PC-3 (cell line): ENCODE results near the gene STX2. TPM values are rescaled to one million over a fixed set of nuclear protein-coding genes. Genes with fewer than 3 reads are reported as not detected.

Source experiments
- ATAC-seq: fragments of 200-7000 bp; cut with Tn5 transposase; 2 replicates; pipeline ENCODE4 v1.9.1; 2020; ENCODE audit warnings: mild to moderate bottlenecking, moderate library complexity
- BruUV-seq: library from RNA; stranded (reverse); fragments of 400-500 nt; replicated peaks from 2 replicates; lab custom pipeline; 2021; lab: Mats Ljungman, UMichigan
- CTCF ChIA-PET: fragments of 300-600 bp; sonication (Branson Sonifier 250); formaldehyde crosslinking; loops from one replicate; lab custom pipeline; 2022; ENCODE audit warnings: antibody characterized with exemption; lab: Charles Lee
- POLR2A ChIA-PET: fragments of 300-600 bp; sonication (Branson Sonifier 250); formaldehyde crosslinking; loops from one replicate; lab custom pipeline; 2022; ENCODE audit warnings: antibody characterized with exemption; ENCODE audit not compliant: unreplicated experiment; lab: Charles Lee
- DNase-seq: peaks from one replicate; pipeline ENCODE4 v3.0.0-alpha.2; 2015
- H2AFZ ChIP-seq: fragments of 300-600 bp; sonication (generic); 2 replicates; pipeline ENCODE4 v1.6.0; 2016; ENCODE audit warnings: antibody characterized with exemption, low read length
- H3F3A ChIP-seq: fragments of 300-600 bp; sonication (generic); one replicate; pipeline ENCODE4 v1.6.0; 2017; ENCODE audit warnings: antibody characterized with exemption, low read length, control low read depth, mild to moderate bottlenecking; ENCODE audit not compliant: unreplicated experiment
- H3K27ac ChIP-seq: fragments of 300-600 bp; sonication (generic); 2 replicates; pipeline ENCODE4 v1.5.1; 2016; ENCODE audit warnings: mild to moderate bottlenecking, low read length
- H3K27me3 ChIP-seq: fragments of 300-600 bp; sonication (generic); 2 replicates; pipeline ENCODE4 v1.6.1; 2016; ENCODE audit warnings: low read length, mixed read lengths
- H3K36me3 ChIP-seq: fragments of 300-600 bp; sonication (generic); 2 replicates; pipeline ENCODE4 v1.6.1; 2016; ENCODE audit warnings: low read depth, mixed run types, low read length, mixed read lengths
- H3K4me1 ChIP-seq: fragments of 300-600 bp; sonication (generic); 2 replicates; pipeline ENCODE4 v1.5.1; 2016; ENCODE audit warnings: low read length; ENCODE audit not compliant: insufficient read depth
- H3K4me2 ChIP-seq: fragments of 300-600 bp; sonication (generic); 2 replicates; pipeline ENCODE4 v1.6.0; 2016; ENCODE audit warnings: low read length
- H3K4me3 ChIP-seq: fragments of 300-600 bp; sonication (generic); 2 replicates; pipeline ENCODE4 v1.5.1; 2016; ENCODE audit warnings: mild to moderate bottlenecking, low read length, mixed read lengths
- H3K79me2 ChIP-seq: fragments of 300-600 bp; sonication (generic); 2 replicates; pipeline ENCODE4 v1.6.1; 2017; ENCODE audit warnings: low read length, mixed read lengths
- H3K9ac ChIP-seq: fragments of 300-600 bp; sonication (generic); 2 replicates; pipeline ENCODE4 v1.6.0; 2016; ENCODE audit warnings: mild to moderate bottlenecking, low read length
- H3K9me2 ChIP-seq: fragments of 300-600 bp; sonication (generic); replicated peaks from 2 replicates; pipeline ENCODE4 v1.6.1; 2016; ENCODE audit warnings: mixed run types, low read length, mixed read lengths
- H3K9me3 ChIP-seq: fragments of 300-600 bp; sonication (generic); 2 replicates; pipeline ENCODE4 v1.6.1; 2016; ENCODE audit warnings: low read length, mixed read lengths
- H4K20me1 ChIP-seq: fragments of 300-600 bp; sonication (generic); 2 replicates; pipeline ENCODE4 v1.6.1; 2016; ENCODE audit warnings: low read length, mixed read lengths
- EZH2 ChIP-seq: fragments of 300-600 bp; sonication (generic); IDR thresholded peaks from one replicate; pipeline ENCODE4 v1.6.1; 2017; ENCODE audit warnings: antibody characterized with exemption, mild to moderate bottlenecking, low read length; ENCODE audit not compliant: unreplicated experiment
- EZH2phosphoT487 ChIP-seq: fragments of 300-600 bp; sonication (generic); IDR thresholded peaks from 2 replicates; pipeline ENCODE4 v1.6.1; 2018; ENCODE audit warnings: mild to moderate bottlenecking, antibody characterized with exemption, low read length, borderline replicate concordance
- intact Hi-C: fragments of 100-400 bp; cut with micrococcal nuclease; formaldehyde crosslinking; loops from 2 replicates; pipeline ENCODE4 v1.9.0; 2023
- total RNA-seq: library from RNA; depleted of rRNA; stranded (reverse); fragments of >200 nt; gene quantifications from 2 replicates; pipeline ENCODE4 v1.2.3, GENCODE V29; 2014
- TF ChIP-seq, protein P1 (sequence below): fragments of 300-600 bp; sonication (generic); conservative IDR thresholded peaks from 2 replicates; pipeline ENCODE4 v1.5.1; 2017; ENCODE audit warnings: antibody characterized with exemption, low read depth, mild to moderate bottlenecking, low read length

The STX2 gene
- total RNA-seq, 1 experiment from 2014 or later, result 18.2 TPM

DNA sequence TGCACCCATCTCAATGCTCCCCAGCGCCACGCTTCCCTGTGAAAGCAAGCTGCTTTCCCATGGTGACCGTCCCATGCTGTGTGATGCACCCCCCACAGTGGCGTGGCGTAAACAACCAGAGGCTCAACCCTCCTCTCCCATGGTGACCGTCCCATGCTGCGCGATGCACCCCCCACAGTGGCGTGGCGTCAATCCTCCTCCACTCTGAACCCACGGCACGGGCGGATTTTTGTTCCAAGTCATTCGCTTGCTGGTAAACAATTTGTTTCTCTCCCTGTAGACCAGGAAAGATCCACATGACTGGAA lies 8.9 kb downstream of the STX2 start:
- no peaks in the 10 kb centered on the region for H3K79me2 ChIP-seq
- ATAC-seq (no peak), DNase-seq (no peak)
- no peak overlapping the region for H3K9ac ChIP-seq
- H3K27ac ChIP-seq, result no peak overlapping the region
- peaks cover 17% of the 10 kb centered on the region for H3K4me1 ChIP-seq
- intact Hi-C loops, result no loop called here
- H3K9me2 ChIP-seq, result no peaks in the 10 kb centered on the region
- ChIA-PET CTCF (no interaction called here), POLR2A (no interaction called here)
- TF ChIP-seq EZH2phosphoT487, result no peak
- no peak overlapping the region for H2AFZ ChIP-seq
- H3K27me3 ChIP-seq, result no peaks in the 10 kb centered on the region
- no peaks in the 10 kb centered on the region for H3F3A ChIP-seq
- BruUV-seq, result no TSS peak
- H3K9me3 ChIP-seq, result no peaks in the 10 kb centered on the region
- H4K20me1 ChIP-seq, result no peaks in the 10 kb centered on the region
- no peaks in the 10 kb centered on the region for H3K36me3 ChIP-seq
- H3K4me2 ChIP-seq, result no peak overlapping the region
- H3K4me3 ChIP-seq, result no peak overlapping the region

DNA sequence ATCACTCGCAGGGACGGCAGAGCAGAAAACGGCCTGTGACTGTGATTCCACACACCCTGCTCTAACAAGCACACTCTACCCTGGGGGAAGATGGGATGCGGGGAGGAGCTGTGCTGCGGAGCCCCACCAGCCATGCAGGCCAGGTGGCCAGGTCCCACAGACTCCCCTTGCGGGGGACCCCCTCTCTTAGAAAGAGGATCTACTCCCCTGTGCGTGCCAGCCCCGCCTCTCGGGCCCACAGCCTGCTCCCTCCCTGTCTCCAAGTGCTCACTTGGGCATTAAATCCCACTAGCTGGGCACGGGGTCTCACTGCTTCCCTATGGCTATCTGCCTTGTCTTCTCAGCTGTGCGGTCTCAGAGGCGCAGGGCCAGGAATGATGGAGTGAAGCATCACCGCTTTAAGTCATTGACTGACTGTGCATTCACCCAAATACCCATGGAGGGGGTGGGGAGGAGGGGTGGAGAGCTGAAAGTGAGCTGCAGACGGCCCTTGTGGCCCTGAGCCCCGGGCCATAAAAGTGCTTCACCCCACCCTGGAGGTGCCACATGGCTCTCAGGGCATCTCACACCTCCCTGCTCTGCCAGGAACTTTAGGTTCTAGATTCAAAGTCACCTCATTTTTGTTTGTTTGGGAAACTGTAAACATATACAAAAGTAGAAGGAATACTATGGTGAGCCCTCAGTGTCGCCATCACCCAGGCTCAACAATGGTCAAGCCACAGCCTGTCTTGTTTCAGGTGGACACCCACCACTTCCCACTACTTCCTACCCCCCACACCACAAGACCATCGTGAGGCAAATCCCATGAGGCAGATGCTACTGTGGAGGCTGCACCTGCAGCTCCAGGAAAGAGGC lies 9.4 kb downstream of the STX2 start:
- Histone ChIP-seq H3F3A (no peaks in the 10 kb centered on the region), H4K20me1 (no peaks in the 10 kb centered on the region), H3K79me2 (no peaks in the 10 kb centered on the region), H3K27me3 (no peaks in the 10 kb centered on the region), H3K36me3 (no peaks in the 10 kb centered on the region), H3K4me2 (no peak overlapping the region), H3K27ac (no peak overlapping the region), H3K9me2 (no peaks in the 10 kb centered on the region), H3K4me3 (no peak overlapping the region), H3K4me1 (peaks cover 17% of the 10 kb centered on the region), H3K9ac (no peak overlapping the region), H2AFZ (no peak overlapping the region), H3K9me3 (no peaks in the 10 kb centered on the region)
- DNase-seq (no peak), ATAC-seq (no peak)
- TF ChIP-seq EZH2phosphoT487, result no peak
- ChIA-PET CTCF (no interaction called here), POLR2A (no interaction called here)
- BruUV-seq, result no TSS peak
- intact Hi-C loops, result loop anchor here (10.0 kb wide), 1 partner anchor 915 kb away; no protein-coding TSS in a partner anchor

DNA sequence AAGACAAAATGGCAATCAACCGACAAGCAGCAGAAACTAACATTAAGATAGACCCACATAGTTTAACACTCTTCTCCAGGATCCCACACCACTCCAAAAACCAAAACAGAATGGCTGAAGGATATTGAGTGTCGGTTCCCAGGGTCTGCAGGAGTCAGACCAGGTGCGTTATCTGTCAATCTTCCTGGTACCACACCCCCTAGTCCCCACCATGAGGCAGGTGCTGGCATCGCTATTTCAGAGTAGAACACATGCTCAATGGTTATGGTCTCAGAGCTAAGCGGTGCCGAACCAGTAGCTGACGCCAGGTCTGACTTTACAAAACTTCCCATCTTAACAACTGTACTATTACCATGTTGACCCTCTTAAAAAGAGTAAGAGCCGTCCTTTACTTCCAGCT lies 10.2 kb downstream of the STX2 start:
- H3K4me3 ChIP-seq, result no peak overlapping the region
- CTCF ChIA-PET, result interaction anchor here (0.7 kb wide), 1 partner anchor 81 kb away, joined by 4 read pairs; no protein-coding TSS in a partner anchor

More for the DNA sequence above, 10.2 kb downstream of the STX2 start:
- DNase-seq (no peak), ATAC-seq (no peak)
- H3K27ac ChIP-seq, result no peak overlapping the region
- no peaks in the 10 kb centered on the region for H3K79me2 ChIP-seq
- H3K9me3 ChIP-seq, result no peaks in the 10 kb centered on the region
- intact Hi-C loops, result loop anchor here (10.0 kb wide), 1 partner anchor 914 kb away; no protein-coding TSS in a partner anchor
- H3F3A ChIP-seq, result no peaks in the 10 kb centered on the region
- POLR2A ChIA-PET, result no interaction called here
- no peaks in the 10 kb centered on the region for H3K9me2 ChIP-seq
- peaks cover 17% of the 10 kb centered on the region for H3K4me1 ChIP-seq
- no peaks in the 10 kb centered on the region for H4K20me1 ChIP-seq
- H3K4me2 ChIP-seq, result no peak overlapping the region
- no peak overlapping the region for H3K9ac ChIP-seq
- no peaks in the 10 kb centered on the region for H3K36me3 ChIP-seq
- H3K27me3 ChIP-seq, result no peaks in the 10 kb centered on the region
- no TSS peak for BruUV-seq
- H2AFZ ChIP-seq, result no peak overlapping the region
- TF ChIP-seq EZH2phosphoT487, result no peak
- TF ChIP-seq, protein P1, sequence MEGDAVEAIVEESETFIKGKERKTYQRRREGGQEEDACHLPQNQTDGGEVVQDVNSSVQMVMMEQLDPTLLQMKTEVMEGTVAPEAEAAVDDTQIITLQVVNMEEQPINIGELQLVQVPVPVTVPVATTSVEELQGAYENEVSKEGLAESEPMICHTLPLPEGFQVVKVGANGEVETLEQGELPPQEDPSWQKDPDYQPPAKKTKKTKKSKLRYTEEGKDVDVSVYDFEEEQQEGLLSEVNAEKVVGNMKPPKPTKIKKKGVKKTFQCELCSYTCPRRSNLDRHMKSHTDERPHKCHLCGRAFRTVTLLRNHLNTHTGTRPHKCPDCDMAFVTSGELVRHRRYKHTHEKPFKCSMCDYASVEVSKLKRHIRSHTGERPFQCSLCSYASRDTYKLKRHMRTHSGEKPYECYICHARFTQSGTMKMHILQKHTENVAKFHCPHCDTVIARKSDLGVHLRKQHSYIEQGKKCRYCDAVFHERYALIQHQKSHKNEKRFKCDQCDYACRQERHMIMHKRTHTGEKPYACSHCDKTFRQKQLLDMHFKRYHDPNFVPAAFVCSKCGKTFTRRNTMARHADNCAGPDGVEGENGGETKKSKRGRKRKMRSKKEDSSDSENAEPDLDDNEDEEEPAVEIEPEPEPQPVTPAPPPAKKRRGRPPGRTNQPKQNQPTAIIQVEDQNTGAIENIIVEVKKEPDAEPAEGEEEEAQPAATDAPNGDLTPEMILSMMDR, result no peak
- no peak for TF ChIP-seq EZH2
